ENCODE results near the gene KIF20B. TPM values are rescaled to one million over a fixed set of nuclear protein-coding genes. Genes with fewer than 3 reads are reported as not detected.

The KIF20B gene
- total RNA-seq, 1 experiment from 2014 or later = 50.2 TPM

DNA sequence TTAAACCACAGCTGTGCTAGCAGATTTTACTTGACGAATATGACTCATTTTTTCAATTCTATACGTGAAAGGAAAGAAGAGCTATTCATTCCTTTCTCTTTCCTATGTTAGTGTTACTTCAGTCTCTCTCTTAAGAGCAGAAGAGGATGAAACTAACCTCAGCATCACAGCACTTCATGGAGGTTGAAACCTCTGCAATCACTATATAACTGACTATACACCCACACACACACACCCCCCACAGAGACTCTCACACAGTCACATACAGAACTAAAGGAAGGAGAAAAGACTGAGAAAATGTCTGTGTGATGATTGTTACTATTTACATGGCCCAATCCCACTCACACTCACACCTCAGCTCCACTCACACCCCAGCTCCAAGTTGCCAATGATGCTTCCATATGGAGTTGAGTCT is 104.2 kb downstream of the KIF20B start:
- ChIA-PET CTCF (no interaction called here), POLR2A (no interaction called here), RAD21 (ENCODE audit: low non-redundant PET in 1 of 2, low total read pairs in 2 of 2, uncharacterized antibody in 2 of 2, unreplicated experiment in 2 of 2) (no interaction called here)
- Histone ChIP-seq H3K9me2 (ENCODE audit: insufficient read depth) (no peaks in the 10 kb centered on the region), H4K20me1 (ENCODE audit: insufficient read depth) (no peaks in the 10 kb centered on the region), H3K79me2 (ENCODE audit: insufficient read depth, low read length) (no peaks in the 10 kb centered on the region), H3K27ac (ENCODE audit: low read depth, low read length) (no peak overlapping the region), H3K36me3 (ENCODE audit: control insufficient read depth in 1 of 2, insufficient read depth in 2 of 2, low read length in 2 of 2) (no peaks in the 10 kb centered on the region), H3K4me2 (ENCODE audit: low read length) (no peak overlapping the region), H2AFZ (ENCODE audit: low read depth, low read length, poor library complexity, severe bottlenecking) (no peak overlapping the region), H3K27me3 (ENCODE audit: insufficient read depth, low read length) (no peaks in the 10 kb centered on the region), H3K9me3 (ENCODE audit: control insufficient read depth in 1 of 2, insufficient read depth in 1 of 2, low read depth in 1 of 2, low read length in 2 of 2) (no peaks in the 10 kb centered on the region), H3K4me1 (ENCODE audit: control insufficient read depth in 1 of 2, insufficient read depth in 2 of 2, low read length in 2 of 2) (no peaks in the 10 kb centered on the region), H3K9ac (ENCODE audit: low read length) (no peak overlapping the region), H3K4me3 (replicated peaks in 1 of 2; ENCODE audit: low read depth in 1 of 2, low read length in 2 of 2) (no peak overlapping the region)
- BruUV-seq (replicated peaks) = no TSS peak
- no peak for ATAC-seq
- TF ChIP-seq, protein P1, sequence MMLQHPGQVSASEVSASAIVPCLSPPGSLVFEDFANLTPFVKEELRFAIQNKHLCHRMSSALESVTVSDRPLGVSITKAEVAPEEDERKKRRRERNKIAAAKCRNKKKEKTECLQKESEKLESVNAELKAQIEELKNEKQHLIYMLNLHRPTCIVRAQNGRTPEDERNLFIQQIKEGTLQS (IDR thresholded peaks at IDR 0.05) = no peak
- TF ChIP-seq SIN3A (IDR thresholded peaks at IDR 0.05; ENCODE audit: low read depth) (no peak), SP1 (IDR thresholded peaks at IDR 0.05; ENCODE audit: low read depth) (no peak), EZH2phosphoT487 (IDR thresholded peaks at IDR 0.05; ENCODE audit: borderline replicate concordance) (no peak), EZH2 (IDR thresholded peaks at IDR 0.05) (no peak), POLR2A (IDR thresholded peaks at IDR 0.05; ENCODE audit: borderline replicate concordance, extremely low read depth, insufficient read depth, insufficient read length) (no peak), JUND (IDR thresholded peaks at IDR 0.05) (no peak), EGR1 (IDR thresholded peaks at IDR 0.05; ENCODE audit: low read depth) (no peak), CEBPB (IDR thresholded peaks at IDR 0.05; ENCODE audit: low read depth) (no peak)
- TF ChIP-seq, protein P2, sequence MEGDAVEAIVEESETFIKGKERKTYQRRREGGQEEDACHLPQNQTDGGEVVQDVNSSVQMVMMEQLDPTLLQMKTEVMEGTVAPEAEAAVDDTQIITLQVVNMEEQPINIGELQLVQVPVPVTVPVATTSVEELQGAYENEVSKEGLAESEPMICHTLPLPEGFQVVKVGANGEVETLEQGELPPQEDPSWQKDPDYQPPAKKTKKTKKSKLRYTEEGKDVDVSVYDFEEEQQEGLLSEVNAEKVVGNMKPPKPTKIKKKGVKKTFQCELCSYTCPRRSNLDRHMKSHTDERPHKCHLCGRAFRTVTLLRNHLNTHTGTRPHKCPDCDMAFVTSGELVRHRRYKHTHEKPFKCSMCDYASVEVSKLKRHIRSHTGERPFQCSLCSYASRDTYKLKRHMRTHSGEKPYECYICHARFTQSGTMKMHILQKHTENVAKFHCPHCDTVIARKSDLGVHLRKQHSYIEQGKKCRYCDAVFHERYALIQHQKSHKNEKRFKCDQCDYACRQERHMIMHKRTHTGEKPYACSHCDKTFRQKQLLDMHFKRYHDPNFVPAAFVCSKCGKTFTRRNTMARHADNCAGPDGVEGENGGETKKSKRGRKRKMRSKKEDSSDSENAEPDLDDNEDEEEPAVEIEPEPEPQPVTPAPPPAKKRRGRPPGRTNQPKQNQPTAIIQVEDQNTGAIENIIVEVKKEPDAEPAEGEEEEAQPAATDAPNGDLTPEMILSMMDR (IDR thresholded peaks at IDR 0.05 in 2 of 3, conservative IDR thresholded peaks at IDR 0.05 in 1 of 3; ENCODE audit: borderline replicate concordance in 1 of 3, insufficient read depth in 1 of 3, low read depth in 2 of 3, low read length in 2 of 3) = no peak
- TF ChIP-seq, protein P3, sequence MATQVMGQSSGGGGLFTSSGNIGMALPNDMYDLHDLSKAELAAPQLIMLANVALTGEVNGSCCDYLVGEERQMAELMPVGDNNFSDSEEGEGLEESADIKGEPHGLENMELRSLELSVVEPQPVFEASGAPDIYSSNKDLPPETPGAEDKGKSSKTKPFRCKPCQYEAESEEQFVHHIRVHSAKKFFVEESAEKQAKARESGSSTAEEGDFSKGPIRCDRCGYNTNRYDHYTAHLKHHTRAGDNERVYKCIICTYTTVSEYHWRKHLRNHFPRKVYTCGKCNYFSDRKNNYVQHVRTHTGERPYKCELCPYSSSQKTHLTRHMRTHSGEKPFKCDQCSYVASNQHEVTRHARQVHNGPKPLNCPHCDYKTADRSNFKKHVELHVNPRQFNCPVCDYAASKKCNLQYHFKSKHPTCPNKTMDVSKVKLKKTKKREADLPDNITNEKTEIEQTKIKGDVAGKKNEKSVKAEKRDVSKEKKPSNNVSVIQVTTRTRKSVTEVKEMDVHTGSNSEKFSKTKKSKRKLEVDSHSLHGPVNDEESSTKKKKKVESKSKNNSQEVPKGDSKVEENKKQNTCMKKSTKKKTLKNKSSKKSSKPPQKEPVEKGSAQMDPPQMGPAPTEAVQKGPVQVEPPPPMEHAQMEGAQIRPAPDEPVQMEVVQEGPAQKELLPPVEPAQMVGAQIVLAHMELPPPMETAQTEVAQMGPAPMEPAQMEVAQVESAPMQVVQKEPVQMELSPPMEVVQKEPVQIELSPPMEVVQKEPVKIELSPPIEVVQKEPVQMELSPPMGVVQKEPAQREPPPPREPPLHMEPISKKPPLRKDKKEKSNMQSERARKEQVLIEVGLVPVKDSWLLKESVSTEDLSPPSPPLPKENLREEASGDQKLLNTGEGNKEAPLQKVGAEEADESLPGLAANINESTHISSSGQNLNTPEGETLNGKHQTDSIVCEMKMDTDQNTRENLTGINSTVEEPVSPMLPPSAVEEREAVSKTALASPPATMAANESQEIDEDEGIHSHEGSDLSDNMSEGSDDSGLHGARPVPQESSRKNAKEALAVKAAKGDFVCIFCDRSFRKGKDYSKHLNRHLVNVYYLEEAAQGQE (IDR thresholded peaks at IDR 0.05; ENCODE audit: low read depth) = no peak
- DNase-seq (ENCODE audit: low read depth, low spot score) = no peak
- intact Hi-C loops (cut with micrococcal nuclease) = no loop called here
